Mesothelial cell of epicardium (in vitro differentiated cells): ENCODE data around the gene ALX4. TPM values are rescaled to one million over a fixed set of nuclear protein-coding genes. Genes with fewer than 3 reads are reported as not detected.

Source experiments
- DNase-seq, 2 experiments: peaks; one replicate each; pipeline ENCODE4 v3.0.0; 2021; ENCODE audit warnings: low spot score in 2 of 2; ENCODE audit not compliant: unreplicated experiment in 2 of 2
- H3K27ac Mint-ChIP-seq: 2 replicates; pipeline ENCODE4 v1.8.0; 2021; ENCODE audit warnings: mixed read lengths
- H3K27me3 Mint-ChIP-seq: 2 replicates; pipeline ENCODE4 v1.8.0; 2021; ENCODE audit warnings: low read depth, mixed read lengths
- H3K36me3 Mint-ChIP-seq: 2 replicates; pipeline ENCODE4 v1.8.0; 2021; ENCODE audit warnings: mixed read lengths
- H3K4me1 Mint-ChIP-seq: 2 replicates; pipeline ENCODE4 v1.8.0; 2021; ENCODE audit warnings: mixed read lengths
- H3K4me3 Mint-ChIP-seq: 2 replicates; pipeline ENCODE4 v1.8.0; 2021; ENCODE audit warnings: mild to moderate bottlenecking, moderate library complexity, mixed read lengths
- H3K9me3 Mint-ChIP-seq: 2 replicates; pipeline ENCODE4 v1.8.0; 2021; ENCODE audit warnings: mixed read lengths
- total RNA-seq: library from RNA; stranded (reverse); gene quantifications from 3 replicates; pipeline ENCODE4 v1.2.1, GENCODE V29; 2021
- TF ChIP-seq, protein P1 (sequence below): fragments of 200-600 bp; sonication (generic); IDR thresholded peaks from one replicate; pipeline ENCODE4 v1.5.0; 2021; ENCODE audit warnings: antibody characterized with exemption; ENCODE audit not compliant: unreplicated experiment

The ALX4 gene
- total RNA-seq, 1 donor from 2014 or later = 5.5 TPM

GRCh38 chr11:44310463-44311272 lies 729 bp upstream of the ALX4 start:
- H3K4me3 Mint-ChIP-seq = peak overlapping the region; percentile 63
- TF ChIP-seq, protein P1, sequence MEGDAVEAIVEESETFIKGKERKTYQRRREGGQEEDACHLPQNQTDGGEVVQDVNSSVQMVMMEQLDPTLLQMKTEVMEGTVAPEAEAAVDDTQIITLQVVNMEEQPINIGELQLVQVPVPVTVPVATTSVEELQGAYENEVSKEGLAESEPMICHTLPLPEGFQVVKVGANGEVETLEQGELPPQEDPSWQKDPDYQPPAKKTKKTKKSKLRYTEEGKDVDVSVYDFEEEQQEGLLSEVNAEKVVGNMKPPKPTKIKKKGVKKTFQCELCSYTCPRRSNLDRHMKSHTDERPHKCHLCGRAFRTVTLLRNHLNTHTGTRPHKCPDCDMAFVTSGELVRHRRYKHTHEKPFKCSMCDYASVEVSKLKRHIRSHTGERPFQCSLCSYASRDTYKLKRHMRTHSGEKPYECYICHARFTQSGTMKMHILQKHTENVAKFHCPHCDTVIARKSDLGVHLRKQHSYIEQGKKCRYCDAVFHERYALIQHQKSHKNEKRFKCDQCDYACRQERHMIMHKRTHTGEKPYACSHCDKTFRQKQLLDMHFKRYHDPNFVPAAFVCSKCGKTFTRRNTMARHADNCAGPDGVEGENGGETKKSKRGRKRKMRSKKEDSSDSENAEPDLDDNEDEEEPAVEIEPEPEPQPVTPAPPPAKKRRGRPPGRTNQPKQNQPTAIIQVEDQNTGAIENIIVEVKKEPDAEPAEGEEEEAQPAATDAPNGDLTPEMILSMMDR = no peak
- H3K9me3 Mint-ChIP-seq = no peaks in the 10 kb centered on the region
- no peaks in the 10 kb centered on the region for H3K36me3 Mint-ChIP-seq
- peaks cover 22% of the 10 kb centered on the region for H3K4me1 Mint-ChIP-seq
- H3K27ac Mint-ChIP-seq = peak overlapping the region; percentile 67
- no peak for DNase-seq
- peaks cover 97% of the 10 kb centered on the region for H3K27me3 Mint-ChIP-seq

DNA sequence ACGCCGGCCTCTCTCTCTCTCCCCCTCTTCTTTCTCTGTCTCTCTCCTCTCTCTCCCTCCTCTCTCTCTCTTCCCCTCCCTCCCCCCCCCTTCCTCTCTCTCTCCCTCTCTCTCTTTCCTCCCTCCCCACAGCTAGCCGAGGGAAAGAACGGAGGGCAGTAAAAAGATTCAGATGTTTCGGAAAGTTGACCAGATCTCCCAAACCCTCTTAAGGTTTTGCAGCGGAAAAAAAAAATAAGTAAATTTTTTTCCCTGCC lies 195 bp upstream of the ALX4 start:
- peak overlapping the region; percentile 63 for H3K4me3 Mint-ChIP-seq
- H3K9me3 Mint-ChIP-seq = no peaks in the 10 kb centered on the region
- no peak overlapping the region for H3K27ac Mint-ChIP-seq
- no peaks in the 10 kb centered on the region for H3K36me3 Mint-ChIP-seq
- TF ChIP-seq, protein P1 = no peak
- DNase-seq = no peak
- peaks cover 97% of the 10 kb centered on the region for H3K27me3 Mint-ChIP-seq
- peaks cover 26% of the 10 kb centered on the region for H3K4me1 Mint-ChIP-seq

GRCh38 chr11:44308923-44309477 lies 939 bp downstream of the ALX4 start:
- no peaks in the 10 kb centered on the region for H3K36me3 Mint-ChIP-seq
- peak overlapping the region; percentile 69 for H3K4me3 Mint-ChIP-seq
- TF ChIP-seq, protein P1 = no peak
- H3K4me1 Mint-ChIP-seq = peaks cover 34% of the 10 kb centered on the region
- no peaks in the 10 kb centered on the region for H3K9me3 Mint-ChIP-seq
- H3K27me3 Mint-ChIP-seq = peaks cover 97% of the 10 kb centered on the region
- peak in 1 of 2 experiments; percentile 53 for DNase-seq
- H3K27ac Mint-ChIP-seq = no peak overlapping the region

GRCh38 chr11:44308256-44308922 lies 1.6 kb downstream of the ALX4 start:
- H3K9me3 Mint-ChIP-seq = no peaks in the 10 kb centered on the region
- H3K27me3 Mint-ChIP-seq = peaks cover 97% of the 10 kb centered on the region
- peaks cover 3% of the 10 kb centered on the region for H3K36me3 Mint-ChIP-seq
- no peak for DNase-seq
- H3K4me1 Mint-ChIP-seq = peaks cover 34% of the 10 kb centered on the region
- H3K27ac Mint-ChIP-seq = no peak overlapping the region
- TF ChIP-seq, protein P1 = no peak
- H3K4me3 Mint-ChIP-seq = peak overlapping the region; percentile 60

- TF ChIP-seq, protein P1 = no peak
- DNase-seq = no peak
- Mint-ChIP-seq H3K36me3 (peaks cover 4% of the 10 kb centered on the region), H3K4me1 (peaks cover 34% of the 10 kb centered on the region), H3K27ac (no peak overlapping the region), H3K9me3 (no peaks in the 10 kb centered on the region), H3K4me3 (peak overlapping the region; percentile 25), H3K27me3 (peaks cover 97% of the 10 kb centered on the region)
Measured at GRCh38 chr11:44307340-44308099, 2.4 kb downstream of the ALX4 start.
